Muscle layer of colon (tissue), 2 donors: ENCODE results near the gene KIF17.

Experiments used
- H3K27ac ChIP-seq: one replicate; pipeline ENCODE4 v1.7.0; 2013; ENCODE audit warnings: low read depth, mild to moderate bottlenecking, low read length, moderate library complexity
- H3K27me3 ChIP-seq, 2 donors: one replicate each; pipeline ENCODE4 v1.7.0; 2013; ENCODE audit warnings: low read length in 2 of 2, mild to moderate bottlenecking in 2 of 2; ENCODE audit not compliant: insufficient read depth in 2 of 2, control insufficient read depth in 1 of 2
- H3K36me3 ChIP-seq: one replicate; pipeline ENCODE4 v1.7.0; 2013; ENCODE audit warnings: mild to moderate bottlenecking, low read length; ENCODE audit not compliant: insufficient read depth
- H3K4me1 ChIP-seq: one replicate; pipeline ENCODE4 v1.7.0; 2013; ENCODE audit warnings: mild to moderate bottlenecking, low read length; ENCODE audit not compliant: insufficient read depth
- H3K4me3 ChIP-seq, 2 donors: one replicate each; pipeline ENCODE4 v1.7.0; 2013; ENCODE audit warnings: low read length in 2 of 2, low read depth in 1 of 2, mild to moderate bottlenecking in 1 of 2, moderate library complexity in 1 of 2
- H3K9ac ChIP-seq: one replicate; pipeline ENCODE4 v1.7.0; 2013; ENCODE audit warnings: low read length
- H3K9me3 ChIP-seq: one replicate; pipeline ENCODE4 v1.7.0; 2013; ENCODE audit warnings: mild to moderate bottlenecking, low read length
- donor health status: abdominal sarcoma.
- donor health status: Adenocarcinoma of cecum.

KIF17 gene

GRCh38 chr1:20663365-20663764 lies 54.4 kb downstream of the KIF17 start:
- peaks cover 20% of the 10 kb centered on the region for H3K4me1 ChIP-seq
- H3K27me3 ChIP-seq: no peaks in the 10 kb centered on the region
- H3K9ac ChIP-seq: no peak overlapping the region
- H3K9me3 ChIP-seq: no peaks in the 10 kb centered on the region
- H3K36me3 ChIP-seq: peaks cover 7% of the 10 kb centered on the region
- no peak overlapping the region for H3K4me3 ChIP-seq
- no peak overlapping the region for H3K27ac ChIP-seq

DNA sequence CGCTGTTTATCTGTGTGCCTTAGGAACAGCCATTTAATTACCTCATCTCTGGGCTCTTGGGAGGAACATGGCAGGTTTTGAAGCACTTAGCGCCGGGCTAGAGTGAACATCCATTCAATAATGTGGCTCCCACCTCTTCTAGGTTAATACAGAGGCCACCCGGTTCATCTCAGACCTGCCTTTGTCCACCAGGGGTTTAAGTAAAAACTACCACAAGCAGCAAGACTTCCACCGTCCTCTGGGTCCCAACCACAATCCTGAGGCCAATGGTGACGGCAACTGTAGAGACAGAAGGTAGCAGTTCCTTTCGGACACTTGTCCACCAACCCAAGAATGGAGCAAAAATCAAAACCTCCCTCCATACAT lies 55.7 kb downstream of the KIF17 start:
- Histone ChIP-seq H3K27ac (peak overlapping the region; percentile 67), H3K36me3 (peaks cover 14% of the 10 kb centered on the region), H3K9ac (peak overlapping the region; percentile 44), H3K4me3 (peak overlapping the region; percentile 88 to 90), H3K27me3 (no peaks in the 10 kb centered on the region), H3K9me3 (no peaks in the 10 kb centered on the region), H3K4me1 (peaks cover 20% of the 10 kb centered on the region)

- peak within 1 kb of the TSS; percentile 67 for H3K27ac ChIP-seq
- H3K36me3 ChIP-seq: peaks cover 20% of the 10 kb centered on the region
- peaks cover 20% of the 10 kb centered on the region for H3K4me1 ChIP-seq
- peak within 1 kb of the TSS; percentile 89 to 90 for H3K4me3 ChIP-seq
- peak within 1 kb of the TSS; percentile 44 for H3K9ac ChIP-seq
- no peaks in the 10 kb centered on the region for H3K9me3 ChIP-seq
- no peaks in the 10 kb centered on the region for H3K27me3 ChIP-seq
Observed at GRCh38 chr1:20661207-20662109, 56.3 kb downstream of the KIF17 start, which contains the start of gene DDOST. DDOST (minus strand) TSS chr1:20661369; CDS start chr1:20661350, 19 bp downstream.

GRCh38 chr1:20660847-20661206 lies 57.0 kb downstream of the KIF17 start:
- Histone ChIP-seq H3K27ac (peak overlapping the region; percentile 66), H3K9ac (peak overlapping the region; percentile 5), H3K4me1 (peaks cover 20% of the 10 kb centered on the region), H3K27me3 (no peaks in the 10 kb centered on the region), H3K9me3 (no peaks in the 10 kb centered on the region), H3K36me3 (peaks cover 26% of the 10 kb centered on the region), H3K4me3 (peak overlapping the region; percentile 89 to 90)

GRCh38 chr1:20660363-20660762 lies 57.4 kb downstream of the KIF17 start:
- Histone ChIP-seq H3K9ac (peak overlapping the region; percentile 5), H3K4me3 (peak overlapping the region; percentile 89 to 90), H3K4me1 (peaks cover 20% of the 10 kb centered on the region), H3K9me3 (no peaks in the 10 kb centered on the region), H3K36me3 (peaks cover 31% of the 10 kb centered on the region), H3K27me3 (no peaks in the 10 kb centered on the region), H3K27ac (peak overlapping the region; percentile 66)

DNA sequence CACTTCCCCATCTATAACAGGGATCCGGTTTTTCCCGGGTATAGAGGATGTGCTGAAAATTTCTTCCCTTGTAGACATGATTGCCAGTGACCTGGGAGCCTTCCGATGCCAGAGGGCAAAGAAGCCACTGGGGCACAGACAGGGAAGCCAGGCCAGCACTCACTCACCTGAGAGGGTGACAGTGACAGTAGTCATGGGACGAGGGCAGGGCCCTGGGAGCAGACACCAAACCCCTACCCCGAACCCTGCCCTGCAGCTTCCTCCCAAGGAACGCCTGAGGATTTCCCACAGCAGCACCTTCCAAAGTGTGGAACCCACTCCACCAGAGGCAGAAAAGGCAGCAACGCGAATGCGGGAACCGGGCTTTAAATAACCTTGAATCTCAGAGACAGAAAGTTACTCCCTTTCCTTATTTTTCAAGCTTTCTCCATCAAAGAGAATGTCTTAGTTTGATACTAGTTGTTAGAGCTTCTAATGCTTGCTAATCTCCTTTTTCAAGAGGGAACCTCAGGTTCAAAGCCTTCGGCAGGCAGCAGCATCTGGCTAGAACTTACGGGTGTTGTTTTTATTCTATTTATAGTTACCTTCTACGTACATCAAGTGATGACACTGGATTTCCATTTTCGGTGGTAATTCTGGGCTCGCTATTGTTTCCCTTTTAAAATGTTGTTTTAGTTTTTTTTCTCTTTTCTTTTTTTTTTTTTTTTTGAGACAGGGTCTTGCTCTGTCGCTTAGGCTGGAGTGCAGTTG lies 59.5 kb downstream of the KIF17 start:
- Histone ChIP-seq H3K4me1 (peaks cover 20% of the 10 kb centered on the region), H3K36me3 (peaks cover 47% of the 10 kb centered on the region), H3K27ac (no peak overlapping the region)

DNA sequence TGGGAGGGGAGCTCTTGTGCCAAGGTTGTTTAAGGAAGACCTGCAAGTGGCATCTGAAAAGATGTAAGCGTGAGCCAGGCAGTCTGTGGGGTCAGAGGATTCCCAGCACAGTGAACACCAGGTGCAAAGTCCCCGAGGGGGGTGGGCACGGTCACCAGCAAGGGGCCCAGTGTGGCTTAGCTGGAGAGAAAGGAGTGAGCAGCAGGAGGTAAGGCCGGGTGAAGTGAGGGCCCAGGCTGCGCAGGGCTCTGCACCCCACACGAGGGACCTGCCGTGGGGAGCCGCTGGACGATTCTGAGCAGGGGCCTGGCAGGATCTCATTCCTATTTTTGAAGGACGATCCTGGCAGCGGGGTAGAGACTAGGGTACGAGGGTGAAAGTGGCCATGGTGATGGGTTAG lies 60.8 kb downstream of the KIF17 start:
- Histone ChIP-seq H3K9ac (no peak overlapping the region), H3K4me3 (no peak overlapping the region), H3K36me3 (peaks cover 58% of the 10 kb centered on the region), H3K9me3 (no peaks in the 10 kb centered on the region), H3K27me3 (no peaks in the 10 kb centered on the region), H3K4me1 (peaks cover 16% of the 10 kb centered on the region), H3K27ac (no peak overlapping the region)

More for the DNA sequence above, 59.5 kb downstream of the KIF17 start:
- Histone ChIP-seq H3K4me3 (no peak overlapping the region), H3K9ac (no peak overlapping the region), H3K27me3 (no peaks in the 10 kb centered on the region), H3K9me3 (no peaks in the 10 kb centered on the region)

DNA sequence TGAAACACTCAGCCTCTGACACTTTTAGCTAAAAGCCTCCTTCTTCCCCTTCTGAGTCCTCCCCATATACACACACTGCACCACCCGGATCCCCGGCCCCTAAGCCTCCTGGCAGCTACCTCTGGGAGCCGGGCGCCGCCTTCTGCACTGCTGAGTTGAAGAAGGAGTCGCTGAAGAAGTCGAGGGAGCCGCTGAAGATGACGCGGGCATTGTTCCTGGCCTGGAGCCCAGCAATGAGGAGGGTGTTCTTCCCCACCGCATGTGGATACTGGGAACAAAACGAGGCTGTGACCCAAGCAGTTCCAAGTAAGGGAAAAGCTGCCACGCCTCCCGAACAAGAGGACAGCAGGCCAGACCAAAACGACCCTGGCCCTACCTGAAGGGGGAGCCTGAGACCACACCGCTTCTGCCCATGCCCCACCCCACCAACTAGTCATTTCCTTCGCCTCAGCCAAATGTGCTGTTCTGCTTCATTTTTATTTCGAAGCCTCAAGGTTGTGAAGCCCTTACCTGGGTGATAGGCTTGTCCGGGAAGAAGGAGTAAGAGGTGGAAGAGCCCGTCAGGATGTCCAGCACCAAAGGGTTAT lies 63.6 kb downstream of the KIF17 start:
- Histone ChIP-seq H3K4me1 (no peaks in the 10 kb centered on the region), H3K9me3 (no peaks in the 10 kb centered on the region), H3K27me3 (no peaks in the 10 kb centered on the region), H3K4me3 (no peak overlapping the region), H3K27ac (no peak overlapping the region), H3K9ac (no peak overlapping the region), H3K36me3 (peaks cover 75% of the 10 kb centered on the region)

DNA sequence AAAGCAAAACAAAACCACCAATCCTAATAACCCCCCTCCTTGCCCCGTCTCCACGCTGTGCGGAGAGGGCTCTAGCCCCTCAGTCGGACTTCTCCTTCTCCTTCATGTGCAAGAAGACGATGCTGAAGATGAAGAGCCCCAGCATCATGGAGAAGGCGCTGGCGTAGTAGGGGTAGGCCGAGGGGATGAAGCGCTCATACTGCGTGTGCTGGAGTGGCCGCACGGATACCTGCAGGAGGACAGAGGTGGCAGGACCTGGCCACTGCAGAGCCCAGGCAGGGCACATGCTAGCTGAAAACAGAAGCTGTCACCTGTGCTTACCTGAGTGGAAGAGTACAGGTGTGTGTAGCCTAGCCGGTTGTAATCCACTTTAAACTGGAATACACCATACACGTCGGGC lies 65.5 kb downstream of the KIF17 start:
- no peak overlapping the region for H3K27ac ChIP-seq
- H3K4me1 ChIP-seq: no peaks in the 10 kb centered on the region
- no peaks in the 10 kb centered on the region for H3K9me3 ChIP-seq
- no peak overlapping the region for H3K9ac ChIP-seq
- no peak overlapping the region for H3K4me3 ChIP-seq
- H3K27me3 ChIP-seq: no peaks in the 10 kb centered on the region
- peaks cover 84% of the 10 kb centered on the region for H3K36me3 ChIP-seq

DNA sequence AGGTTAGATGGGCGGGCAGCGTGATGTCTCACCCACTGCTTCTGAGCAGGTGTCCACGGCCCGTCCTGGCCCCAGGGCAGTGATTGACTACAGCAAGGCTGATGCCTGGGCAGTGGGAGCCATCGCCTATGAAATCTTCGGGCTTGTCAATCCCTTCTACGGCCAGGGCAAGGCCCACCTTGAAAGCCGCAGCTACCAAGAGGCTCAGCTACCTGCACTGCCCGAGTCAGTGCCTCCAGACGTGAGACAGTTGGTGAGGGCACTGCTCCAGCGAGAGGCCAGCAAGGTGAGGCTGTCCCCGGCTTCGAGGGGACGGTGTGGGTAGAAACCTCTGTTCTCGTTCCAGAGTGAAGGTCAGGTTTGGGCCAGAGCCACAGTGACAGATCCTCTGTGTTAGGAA lies 68.9 kb downstream of the KIF17 start:
- Histone ChIP-seq H3K27me3 (no peaks in the 10 kb centered on the region), H3K36me3 (peaks cover 75% of the 10 kb centered on the region), H3K4me1 (no peaks in the 10 kb centered on the region), H3K9ac (no peak overlapping the region), H3K9me3 (no peaks in the 10 kb centered on the region), H3K27ac (no peak overlapping the region), H3K4me3 (no peak overlapping the region)

DNA sequence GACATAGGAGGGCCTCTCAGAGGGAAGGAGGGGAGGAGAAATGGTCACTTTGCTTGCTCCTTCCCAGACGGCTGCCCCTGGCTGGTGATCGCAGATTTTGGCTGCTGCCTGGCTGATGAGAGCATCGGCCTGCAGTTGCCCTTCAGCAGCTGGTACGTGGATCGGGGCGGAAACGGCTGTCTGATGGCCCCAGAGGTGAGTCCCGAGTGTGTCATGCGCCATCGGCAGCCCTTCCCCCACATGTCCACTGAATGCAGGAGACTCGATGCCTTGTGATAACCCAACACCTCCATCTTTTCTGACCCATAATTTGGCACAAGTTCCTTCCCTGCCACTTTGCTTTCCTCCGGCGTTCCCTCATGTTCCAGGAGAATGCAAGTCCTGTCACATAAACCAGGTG lies 69.4 kb downstream of the KIF17 start:
- Histone ChIP-seq H3K9ac (no peak overlapping the region), H3K27ac (no peak overlapping the region), H3K4me1 (no peaks in the 10 kb centered on the region), H3K9me3 (no peaks in the 10 kb centered on the region), H3K27me3 (no peaks in the 10 kb centered on the region), H3K4me3 (no peak overlapping the region), H3K36me3 (peaks cover 73% of the 10 kb centered on the region)
